HG03457 (cell line): ENCODE measurements around the gene TMC2.

Experiments
- ATAC-seq: cut with Tn5 transposase; IDR thresholded peaks from one replicate; pipeline ENCODE4 v1.9.1; 2021; ENCODE audit warnings: moderate number of reproducible peaks; ENCODE audit not compliant: unreplicated experiment

Gene TMC2

GRCh38 chr20:2576317-2576727 is 39.9 kb downstream of the TMC2 start:
- no peak for ATAC-seq

GRCh38 chr20:2578475-2579192 is 42.3 kb downstream of the TMC2 start:
- ATAC-seq: no peak

DNA sequence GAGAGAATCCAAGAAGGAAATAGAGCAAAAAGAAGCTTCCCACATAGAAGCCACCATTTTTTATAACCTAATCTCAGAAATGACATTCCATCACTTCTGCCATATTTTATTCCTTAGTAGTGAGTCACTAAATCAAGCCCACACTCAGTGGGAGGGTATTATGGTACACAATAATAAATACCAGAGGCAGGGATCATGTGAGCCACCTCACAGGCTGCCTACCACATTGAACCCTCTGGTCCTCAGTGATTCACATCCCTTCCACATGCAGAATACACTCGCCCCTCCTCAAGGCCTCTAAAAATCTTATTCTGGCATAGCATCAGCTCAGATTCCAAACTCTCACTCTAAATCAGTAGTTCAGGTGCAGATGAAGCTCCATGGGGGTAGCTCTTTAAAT is 49.4 kb downstream of the TMC2 start:
- no peak for ATAC-seq

DNA sequence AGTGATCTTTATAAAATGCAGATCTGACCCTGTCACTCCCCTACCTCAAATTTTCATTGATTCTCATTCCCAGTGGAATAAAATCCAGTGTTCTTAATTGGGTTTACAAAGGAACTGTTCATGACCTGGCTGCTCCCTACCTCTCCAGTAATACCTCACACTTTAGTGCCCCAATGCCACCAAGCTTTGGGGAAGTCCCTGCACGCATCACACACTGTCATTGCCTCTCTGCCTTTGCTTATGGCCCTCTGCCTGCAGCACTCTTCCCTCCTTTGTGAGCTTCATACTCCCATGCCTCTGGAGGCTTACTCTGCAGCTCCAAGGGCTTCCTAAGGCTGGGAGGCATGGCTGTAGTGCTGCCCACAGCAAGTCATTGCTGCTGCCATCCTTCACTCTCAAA is 57.4 kb downstream of the TMC2 start:
- ATAC-seq: no peak

DNA sequence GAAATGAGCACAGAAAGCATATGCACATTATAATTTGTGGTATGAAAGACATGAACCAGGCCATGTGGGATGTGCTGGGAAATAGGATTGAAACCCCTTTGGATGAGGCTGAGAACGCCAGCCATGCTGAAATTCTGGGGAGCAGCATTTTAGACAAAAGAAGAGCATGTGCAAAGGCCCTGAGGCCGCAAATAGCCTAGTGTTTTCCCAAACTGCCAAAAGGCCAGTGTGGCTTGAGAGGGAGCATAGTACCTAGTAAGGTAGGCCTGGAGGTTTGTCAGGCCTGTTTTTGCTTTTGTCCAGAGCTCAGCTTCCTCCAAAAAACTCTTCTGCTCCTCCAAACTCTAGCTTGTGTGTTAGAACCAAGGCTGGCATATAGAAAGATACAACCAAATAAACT is 58.7 kb downstream of the TMC2 start:
- ATAC-seq: no peak

GRCh38 chr20:2596673-2597279 is 60.4 kb downstream of the TMC2 start:
- no peak for ATAC-seq

DNA sequence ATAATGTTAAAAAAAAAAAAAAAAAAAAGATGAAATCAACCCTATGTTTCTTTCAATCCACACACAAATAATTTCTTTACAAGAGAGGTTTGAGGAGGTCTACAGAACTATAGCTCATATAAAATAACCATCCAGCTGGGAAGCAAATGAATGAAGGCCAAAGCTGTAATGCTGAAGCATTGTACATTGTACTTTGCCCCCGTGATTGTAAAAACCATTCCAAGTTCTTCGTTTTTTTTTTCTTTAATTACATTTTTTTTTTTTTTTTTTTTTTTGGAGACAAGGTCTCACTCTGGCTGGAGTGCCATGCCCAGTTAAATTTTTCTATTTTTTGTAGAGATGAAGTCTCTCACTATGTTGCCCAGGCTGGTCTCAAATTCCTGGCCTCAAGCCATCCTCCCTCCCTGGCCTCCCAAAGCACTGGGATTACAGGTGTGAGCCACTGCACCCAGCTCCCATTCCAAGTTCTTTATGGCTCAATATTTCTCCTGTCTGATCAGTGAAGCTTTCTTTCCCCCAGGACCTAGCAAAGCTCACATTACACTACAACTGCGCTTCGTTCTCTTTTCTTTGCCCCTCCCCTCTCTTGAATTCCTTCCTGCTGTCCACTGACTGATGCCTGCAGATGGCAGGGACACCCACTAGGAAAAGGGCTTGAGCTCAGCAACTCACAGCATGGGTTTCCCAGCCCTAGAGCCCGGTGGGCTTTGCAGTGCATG is 63.1 kb downstream of the TMC2 start:
- no peak for ATAC-seq

DNA sequence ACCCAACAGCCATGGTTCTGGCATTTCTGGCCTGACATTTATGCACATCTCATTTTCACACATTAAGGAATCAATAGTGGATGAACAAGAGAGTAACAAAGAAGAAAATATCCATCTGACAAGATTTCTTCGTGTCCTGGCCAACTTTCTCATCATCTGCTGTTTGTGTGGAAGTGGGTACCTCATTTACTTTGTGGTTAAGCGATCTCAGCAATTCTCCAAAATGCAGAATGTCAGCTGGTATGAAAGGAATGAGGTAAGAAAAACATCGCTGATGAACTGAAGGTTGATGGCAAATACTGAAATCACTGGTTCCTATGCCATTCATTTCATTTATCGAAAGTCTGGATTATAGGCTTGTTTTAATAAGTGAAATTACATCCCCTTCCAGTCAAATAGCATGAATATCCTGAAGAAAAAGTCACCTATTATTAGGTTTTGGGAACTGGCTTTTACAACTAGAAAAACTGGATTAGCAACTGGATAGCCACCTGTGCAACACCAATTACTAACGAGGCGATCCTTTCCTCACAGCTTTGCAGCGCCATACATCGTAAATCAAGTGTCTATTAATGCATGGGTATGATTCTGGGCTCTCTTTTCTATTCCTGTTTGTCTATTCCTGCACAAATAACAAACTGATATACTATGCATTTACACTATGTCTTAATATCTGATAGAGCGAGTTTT is 65.8 kb downstream of the TMC2 start:
- ATAC-seq: no peak

DNA sequence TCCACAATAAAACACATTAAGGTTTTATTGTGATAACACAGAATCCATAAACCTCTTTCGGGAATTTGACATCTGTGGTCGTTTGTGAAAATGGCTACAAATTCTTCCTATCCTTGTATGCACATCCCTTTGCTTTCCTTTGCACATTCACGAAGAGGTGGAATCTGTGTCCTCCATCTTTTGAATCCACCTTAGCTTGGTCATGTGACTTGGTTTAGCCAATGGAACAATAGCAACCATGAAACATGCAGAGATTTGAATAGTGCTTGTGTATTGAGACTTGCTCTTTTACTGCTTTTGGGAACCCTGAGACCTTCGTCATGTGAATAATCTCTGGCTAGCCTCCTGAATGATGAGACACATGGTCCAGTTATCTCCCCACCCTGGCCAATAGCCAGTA is 66.4 kb downstream of the TMC2 start:
- no peak for ATAC-seq

DNA sequence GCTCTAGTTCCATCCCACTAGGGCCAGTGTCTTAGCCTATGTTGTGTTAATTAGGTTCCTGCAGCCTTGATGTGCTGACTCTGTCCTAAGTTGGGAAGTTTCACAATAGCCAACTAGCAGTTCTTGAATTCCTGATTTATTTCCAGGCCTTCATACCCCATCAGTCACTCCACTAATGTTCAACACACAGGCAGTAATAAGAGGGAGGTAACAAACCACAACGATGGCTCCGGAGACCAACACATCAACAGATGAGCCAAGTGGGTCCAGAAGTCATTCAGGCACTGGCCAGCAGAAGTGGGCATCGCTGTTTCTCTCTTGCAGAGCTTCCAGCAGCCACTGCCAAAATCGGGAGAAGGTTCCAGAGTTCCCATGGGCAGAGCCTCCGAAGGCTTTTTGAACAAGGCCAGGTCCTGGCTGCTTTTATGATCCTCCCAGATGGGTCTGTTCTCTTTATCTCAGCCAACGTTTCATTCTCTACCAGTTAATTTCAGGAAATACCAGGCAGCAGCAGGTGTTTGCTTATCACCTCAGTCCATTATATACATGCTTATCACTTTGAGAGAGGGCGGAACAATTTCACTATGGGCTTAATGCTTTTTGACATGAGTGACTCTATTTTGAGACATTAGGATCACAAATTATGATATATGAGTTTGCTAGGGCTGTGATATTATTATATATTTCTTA is 67.6 kb downstream of the TMC2 start:
- no peak for ATAC-seq

DNA sequence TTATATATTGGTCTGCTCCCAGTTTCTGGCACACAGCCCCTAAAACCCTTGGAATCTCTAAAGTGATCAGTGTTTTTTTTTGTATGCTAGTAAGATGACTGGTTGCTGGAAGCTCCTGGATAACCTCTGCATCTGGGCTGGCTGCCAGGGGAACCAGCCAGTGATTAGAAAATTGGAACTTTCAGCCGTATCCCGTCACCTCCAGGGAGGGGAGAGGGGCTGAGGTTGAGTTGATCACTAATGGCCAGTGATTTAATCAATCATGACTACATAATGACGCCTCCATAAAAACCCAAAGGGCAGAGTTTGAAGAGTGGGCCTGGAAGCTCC is 68.1 kb downstream of the TMC2 start:
- no peak for ATAC-seq

DNA sequence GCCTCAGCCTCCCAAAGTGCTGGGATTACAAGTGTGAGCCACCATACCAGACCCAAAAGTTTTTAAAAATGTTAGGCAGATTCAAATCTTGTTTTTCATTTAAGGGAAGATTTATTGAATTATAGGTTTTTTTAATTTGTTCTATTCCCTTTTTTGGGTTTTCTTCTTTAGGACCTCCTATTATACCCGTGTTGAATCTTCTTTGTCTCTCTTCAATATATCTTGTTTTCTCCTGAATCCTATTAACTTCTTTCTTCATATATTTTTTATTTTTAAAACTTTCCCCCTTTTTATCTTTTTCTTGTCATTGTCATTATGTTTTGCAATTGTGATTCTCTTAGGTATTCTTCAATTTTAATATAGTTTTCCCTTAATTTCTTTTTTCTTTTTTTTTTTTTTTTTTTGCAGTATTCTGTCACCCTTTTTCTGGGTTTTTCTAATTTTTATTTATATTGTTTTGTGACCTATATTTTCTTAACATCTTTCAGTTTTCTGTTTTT is 70.2 kb downstream of the TMC2 start:
- ATAC-seq: no peak

DNA sequence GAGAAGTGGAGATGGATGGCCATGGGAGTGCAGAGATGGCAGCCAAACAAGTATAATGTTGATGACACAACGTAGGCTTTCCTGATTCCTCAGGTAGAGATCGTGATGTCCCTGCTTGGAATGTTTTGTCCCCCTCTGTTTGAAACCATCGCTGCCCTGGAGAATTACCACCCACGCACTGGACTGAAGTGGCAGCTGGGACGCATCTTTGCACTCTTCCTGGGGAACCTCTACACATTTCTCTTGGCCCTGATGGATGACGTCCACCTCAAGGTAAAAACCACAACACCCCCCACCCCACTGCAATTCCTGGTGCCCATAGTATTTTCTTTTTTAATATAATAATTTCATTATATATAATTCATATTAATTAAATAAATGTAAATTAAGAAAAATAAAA is 74.0 kb downstream of the TMC2 start:
- no peak for ATAC-seq

DNA sequence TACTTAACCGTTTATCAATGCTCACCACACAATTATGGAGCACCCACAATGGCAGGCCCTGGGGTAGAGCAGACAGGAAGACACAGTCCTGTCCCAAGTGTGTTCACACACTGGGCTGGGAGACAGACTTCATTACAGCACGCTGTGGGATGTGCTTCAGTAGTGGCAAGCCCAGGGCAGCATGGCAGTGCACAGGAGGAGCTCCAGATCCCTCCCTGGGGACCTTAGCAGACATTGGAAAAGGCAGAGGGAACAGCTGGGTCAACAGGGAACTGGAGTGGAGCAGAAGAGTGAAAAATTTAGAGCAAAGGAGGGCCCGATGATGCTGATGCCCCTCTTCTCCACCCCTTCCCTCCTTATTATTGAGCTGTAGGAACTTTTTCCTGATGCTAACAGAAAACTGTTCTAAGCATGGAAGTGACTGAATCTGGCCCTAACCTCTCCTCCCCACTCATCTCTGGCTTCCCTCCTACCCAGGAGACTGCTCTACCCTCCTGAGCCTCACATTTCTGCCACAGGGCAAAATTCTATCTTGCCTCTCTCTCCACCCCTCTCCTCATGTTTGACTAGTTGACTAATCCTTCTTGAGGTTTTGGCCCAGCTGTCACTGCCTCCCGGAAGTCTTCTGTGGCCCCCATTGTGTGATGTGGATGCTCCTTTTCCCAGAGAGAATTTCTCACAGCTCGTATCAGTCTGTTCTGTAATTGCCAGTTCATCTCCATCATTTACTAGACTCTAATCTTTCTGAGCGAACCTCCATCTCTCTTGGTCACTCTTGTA is 74.8 kb downstream of the TMC2 start:
- ATAC-seq: no peak

- no peak for ATAC-seq
Observed at GRCh38 chr20:2612073-2612472, 75.7 kb downstream of the TMC2 start.

DNA sequence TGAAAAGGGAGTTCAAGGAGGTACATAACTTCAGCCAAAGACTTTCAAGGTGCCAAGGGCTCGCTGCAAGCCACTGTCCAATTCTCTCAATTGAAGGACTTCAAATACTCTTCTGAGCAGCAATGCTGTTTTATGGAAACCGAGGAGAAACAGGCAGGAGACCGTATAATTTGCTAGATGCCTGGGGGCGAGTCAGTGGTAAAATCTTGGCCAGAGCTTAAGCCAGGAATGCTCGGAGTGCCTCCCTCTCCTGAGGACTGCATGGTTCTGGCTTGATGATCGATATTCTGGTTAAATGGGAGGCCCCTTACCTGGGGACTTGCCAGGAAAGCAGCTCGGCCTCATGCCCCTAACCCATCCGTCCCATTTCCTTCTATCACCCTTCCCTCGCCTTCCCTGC is 80.3 kb downstream of the TMC2 start:
- ATAC-seq: no peak

GRCh38 chr20:2617099-2617714 is 80.8 kb downstream of the TMC2 start:
- ATAC-seq: no peak

GRCh38 chr20:2618815-2619214 is 82.4 kb downstream of the TMC2 start:
- ATAC-seq: no peak

- ATAC-seq: no peak
Observed at GRCh38 chr20:2619337-2619736, 83.0 kb downstream of the TMC2 start.
